GM19467 (cell line): ENCODE measurements around the gene DCXR.

Source experiments
- ATAC-seq: cut with Tn5 transposase; IDR thresholded peaks from one replicate; pipeline ENCODE4 v1.9.1; 2021; ENCODE audit warnings: mild to moderate bottlenecking, moderate library complexity; ENCODE audit not compliant: unreplicated experiment

Gene DCXR

DNA sequence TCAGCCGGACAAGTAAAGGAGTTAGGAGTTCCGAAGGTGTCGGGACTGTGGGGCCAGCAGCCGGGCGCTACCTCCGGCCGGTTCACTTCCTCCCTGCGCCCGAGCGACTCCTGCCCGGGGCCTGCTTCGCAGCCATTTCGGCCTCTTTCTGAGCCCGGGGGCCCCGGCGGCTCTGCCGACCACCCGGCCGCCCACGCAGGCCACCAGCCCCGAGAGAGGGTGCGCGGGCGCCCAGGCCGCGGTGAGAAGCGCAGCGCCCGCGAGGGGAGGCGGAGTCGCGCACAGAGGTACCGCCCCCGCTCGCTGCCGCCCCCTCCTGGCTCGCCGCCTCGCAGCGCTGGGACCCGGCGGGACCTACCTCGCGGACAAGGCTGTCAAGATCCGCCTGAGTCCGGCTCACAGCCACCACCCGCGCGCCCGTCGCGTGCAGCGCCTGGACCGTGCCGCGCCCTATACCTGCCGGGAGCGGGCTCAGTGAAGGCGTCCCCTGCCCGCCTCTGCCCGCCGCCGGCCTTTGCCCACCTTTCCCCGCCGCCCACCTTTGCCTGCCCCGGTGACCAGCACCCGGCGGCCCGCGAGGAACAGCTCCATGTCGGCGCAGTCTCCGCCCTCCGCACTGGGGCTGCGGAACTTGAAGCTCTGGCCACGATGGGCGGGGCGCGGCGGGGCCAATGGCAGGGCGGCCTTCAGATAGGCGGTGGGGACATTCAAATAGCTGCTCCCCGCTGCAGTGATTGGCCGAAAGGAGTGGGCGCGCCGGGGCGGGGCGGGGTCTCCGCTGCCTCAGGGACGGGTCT is at the start of gene DCXR:
TSS of gene DCXR (minus strand) at position 606 of the 797 bp plus-strand sequence. CDS start at position 591, 15 bp downstream.
- peak; percentile 77 for ATAC-seq

DNA sequence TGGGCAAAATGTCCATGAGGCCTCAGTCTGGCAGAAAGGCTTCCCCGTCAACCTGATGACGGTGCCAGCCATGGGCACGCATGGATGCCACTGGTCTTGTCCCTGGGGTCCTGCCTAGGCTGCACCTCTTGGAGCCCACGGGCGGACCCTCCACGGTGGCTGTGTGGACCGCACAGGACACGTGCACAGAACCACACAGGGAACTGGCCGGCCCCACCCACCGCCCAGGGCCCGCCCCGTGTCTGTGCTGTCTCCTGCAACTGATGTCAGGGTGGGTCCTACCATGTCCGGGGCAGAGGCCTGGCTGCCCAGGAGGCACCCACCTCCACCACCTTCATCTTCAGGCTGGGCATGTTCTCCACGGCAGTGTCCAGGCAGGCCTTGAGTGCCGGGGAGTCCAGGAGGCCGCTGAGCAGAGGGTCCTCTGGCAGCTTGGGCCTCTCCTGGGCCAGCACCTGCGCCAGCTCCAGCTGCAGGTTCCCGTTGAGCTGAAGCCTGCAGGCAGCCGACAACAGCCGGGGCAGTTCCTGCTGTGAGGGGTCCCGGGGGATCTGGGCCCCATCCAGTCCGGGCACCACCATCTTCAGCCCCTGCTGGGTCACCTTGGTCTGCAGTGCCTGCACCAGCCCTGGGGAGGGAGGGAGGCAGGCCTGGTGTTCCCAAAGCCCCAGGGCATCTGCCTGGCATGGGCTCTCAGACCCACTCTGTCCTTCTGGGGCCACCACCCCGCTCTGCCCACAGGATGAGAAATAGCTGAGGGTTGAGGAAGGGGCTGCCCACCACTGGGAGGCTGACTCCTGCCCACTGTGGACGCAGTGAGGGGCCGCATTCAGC is 48.7 kb upstream of the DCXR start:
- ATAC-seq: no peak

DNA sequence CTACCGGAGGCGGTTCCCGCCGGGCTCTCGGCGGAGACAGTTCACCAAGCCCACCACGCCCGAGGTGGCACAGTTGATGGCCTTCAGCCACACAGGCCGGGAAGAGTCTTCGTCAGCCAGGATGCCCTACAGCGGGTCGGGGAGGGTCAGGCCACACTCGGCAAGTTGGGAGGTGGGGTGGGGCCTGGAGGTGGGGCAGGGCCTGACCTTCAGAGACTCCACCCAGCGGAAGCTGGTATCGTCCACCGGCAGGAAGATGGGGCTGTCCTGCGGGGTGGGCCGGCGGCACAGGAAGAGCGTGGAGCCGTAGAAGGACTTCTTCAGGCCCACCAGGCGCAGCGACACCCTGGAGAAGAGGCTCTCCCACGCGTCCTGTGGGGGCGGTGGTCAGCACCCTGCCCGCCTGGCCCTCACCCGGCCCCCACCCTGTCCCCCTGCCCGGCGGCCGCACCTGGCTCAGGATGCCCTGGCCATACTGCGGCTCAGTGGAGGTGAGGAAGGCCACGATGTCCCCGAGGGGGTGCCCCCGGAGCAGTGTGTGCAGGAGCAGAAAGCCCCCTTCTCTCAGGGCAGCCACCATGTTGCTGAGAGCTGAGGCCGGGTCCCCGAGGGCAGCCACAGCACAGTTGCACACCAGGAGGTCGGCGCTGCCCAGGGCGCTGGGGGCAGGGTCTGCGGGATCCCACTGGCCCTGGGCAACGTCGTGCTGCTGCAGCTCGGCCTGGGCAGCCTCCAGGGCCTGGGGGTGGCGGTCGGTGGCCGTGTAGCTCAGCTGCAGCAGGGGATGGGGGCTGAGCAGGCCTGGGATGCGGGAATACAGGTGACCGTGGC is 47.7 kb upstream of the DCXR start:
- no peak for ATAC-seq

DNA sequence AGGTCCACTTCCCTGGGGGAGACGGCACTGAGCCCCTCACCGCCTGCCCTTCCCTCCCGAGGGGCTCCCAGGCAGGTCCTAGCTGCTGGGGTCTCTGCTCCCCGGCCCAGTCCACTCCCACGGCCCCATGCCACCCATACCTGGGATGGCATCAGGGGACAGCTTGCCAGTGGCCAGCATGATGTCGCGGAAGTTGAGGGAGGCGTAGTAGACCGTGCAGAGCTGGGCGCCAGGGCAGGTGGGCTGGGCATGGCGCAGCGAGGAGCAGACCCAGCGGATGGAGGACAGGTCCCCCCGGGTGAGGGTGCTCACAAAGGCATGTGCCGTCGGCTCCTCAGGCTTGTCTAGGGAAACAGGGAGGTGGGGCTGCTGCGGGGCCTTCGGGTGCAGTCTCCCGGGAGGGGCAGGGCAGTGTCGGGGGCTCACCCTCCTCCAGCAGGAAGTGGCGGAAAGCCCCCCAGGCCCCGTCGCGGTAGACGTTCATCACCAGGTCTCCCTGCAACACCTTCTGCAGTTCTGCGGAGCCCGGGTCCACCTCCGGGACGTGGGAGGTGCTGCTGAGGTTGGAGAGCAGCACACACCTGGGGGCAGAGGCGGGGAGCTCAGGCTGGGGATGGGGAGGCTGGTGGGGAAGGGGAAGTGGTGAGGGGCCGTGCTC is 47.0 kb upstream of the DCXR start:
- ATAC-seq: no peak

DNA sequence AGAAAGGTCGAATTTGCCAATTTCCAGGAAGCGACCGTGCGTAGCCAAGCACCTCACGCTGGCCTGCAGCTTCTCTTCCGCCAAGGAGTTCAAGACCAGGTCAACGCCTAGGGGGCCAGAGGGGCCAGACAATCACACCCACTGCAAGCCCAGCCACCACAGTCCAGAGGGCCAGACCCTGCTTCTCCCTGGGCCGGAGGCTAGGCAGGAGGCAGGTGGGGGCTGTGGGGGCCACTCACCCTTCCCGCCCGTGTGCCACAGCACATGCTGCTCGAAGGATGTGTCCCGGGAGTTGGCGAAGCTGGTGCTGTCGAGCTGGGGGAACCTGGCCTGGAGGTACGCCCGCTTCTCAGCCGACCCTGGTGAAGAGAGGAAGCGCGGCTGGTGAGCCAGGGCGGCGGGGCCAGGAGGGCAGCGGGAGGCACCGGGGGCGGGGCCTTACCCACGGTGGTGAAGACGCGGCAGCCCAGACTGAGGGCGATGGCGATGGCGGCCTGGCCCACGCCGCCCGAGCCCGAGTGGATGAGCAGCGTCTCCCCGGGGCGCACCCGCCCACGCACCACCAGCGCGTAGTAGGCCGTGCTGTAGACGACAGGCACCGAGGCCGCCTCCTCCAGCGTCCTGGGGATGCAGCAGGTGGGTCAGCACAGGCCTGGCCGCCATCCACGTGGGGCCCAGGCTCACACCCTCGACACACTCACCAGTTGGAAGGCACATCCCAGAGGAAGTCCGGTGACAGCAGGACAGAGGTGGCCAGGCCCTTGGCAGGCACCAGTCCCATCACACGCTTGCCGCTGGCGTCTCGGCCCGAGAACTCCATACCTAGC is 46.2 kb upstream of the DCXR start:
- no peak for ATAC-seq

DNA sequence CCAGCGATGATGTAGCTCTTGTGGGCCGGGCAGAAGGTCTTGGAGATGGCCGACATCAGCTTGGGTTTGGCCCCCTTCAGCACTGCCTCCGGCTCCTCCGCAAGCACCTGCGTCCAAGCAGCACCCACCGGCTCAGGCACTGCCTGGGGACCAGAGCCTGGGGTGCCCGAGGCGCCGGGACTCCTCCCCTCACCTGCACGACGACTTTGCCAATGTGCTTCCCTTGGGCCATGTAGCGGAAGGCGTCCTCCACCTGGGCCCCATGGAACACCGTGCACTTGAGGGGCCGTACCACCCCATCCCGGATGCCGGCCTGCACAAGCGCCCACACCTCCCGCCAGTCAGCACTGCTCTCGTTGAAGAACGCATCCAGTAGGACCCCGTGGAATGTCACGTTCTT is 45.5 kb upstream of the DCXR start:
- no peak for ATAC-seq

GRCh38 chr17:82082456-82082855 is 45.0 kb upstream of the DCXR start:
- ATAC-seq: no peak

GRCh38 chr17:82081966-82082365 is 44.5 kb upstream of the DCXR start:
- ATAC-seq: no peak

DNA sequence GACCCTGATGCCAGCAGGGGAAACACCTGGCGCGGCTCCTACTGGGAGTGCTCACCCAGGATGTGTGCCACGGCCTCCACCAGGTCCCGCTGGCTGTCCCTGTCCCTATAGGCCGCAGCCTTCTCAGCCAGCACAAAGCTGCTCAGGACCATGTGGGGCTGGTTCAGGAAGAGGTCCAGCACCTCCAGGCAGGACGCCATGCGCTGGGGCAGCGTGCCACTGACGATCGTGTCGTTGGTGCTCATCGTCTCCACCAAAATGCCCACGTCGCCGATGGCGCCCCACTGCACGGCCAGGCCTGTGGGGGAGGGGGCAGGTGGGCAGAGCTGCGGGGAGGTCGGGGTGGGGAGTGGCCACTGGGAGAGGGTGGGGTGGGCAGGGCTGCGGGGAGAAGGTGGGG is 44.0 kb upstream of the DCXR start:
- no peak for ATAC-seq

DNA sequence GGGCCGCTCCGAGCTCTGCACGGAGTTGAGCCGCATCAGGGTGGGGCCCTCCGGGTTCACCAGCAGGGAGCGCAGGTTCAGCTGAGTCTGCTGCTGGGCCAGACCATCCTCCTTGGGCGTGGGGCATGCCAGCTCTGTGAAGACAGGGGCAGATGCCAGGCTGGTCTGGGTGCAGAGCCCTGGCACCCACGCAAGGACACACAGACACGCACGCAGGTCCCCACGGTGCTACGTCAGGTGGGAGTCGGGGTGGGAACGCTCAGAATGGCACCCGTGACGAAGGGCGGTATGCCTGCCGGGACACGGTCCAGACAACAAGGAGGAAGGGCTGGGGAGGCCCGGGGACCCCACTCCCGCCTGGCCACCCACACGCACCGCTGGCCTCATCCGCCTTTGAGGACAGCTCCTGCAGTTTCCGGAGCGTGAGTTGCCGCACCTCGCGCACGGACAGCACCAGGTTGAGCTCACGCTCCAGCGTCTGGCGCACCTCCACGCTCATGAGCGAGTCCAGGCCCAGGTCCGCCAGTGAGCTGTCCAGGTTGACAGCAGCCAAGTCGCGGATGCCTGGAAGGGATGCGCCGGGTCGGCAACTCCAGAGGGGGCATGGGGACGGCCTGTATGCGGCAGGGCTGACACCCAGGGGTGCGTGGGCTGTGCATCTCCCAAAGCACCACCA is 43.4 kb upstream of the DCXR start:
- ATAC-seq: no peak

GRCh38 chr17:82080048-82080788 is 42.7 kb upstream of the DCXR start:
- ATAC-seq: no peak

DNA sequence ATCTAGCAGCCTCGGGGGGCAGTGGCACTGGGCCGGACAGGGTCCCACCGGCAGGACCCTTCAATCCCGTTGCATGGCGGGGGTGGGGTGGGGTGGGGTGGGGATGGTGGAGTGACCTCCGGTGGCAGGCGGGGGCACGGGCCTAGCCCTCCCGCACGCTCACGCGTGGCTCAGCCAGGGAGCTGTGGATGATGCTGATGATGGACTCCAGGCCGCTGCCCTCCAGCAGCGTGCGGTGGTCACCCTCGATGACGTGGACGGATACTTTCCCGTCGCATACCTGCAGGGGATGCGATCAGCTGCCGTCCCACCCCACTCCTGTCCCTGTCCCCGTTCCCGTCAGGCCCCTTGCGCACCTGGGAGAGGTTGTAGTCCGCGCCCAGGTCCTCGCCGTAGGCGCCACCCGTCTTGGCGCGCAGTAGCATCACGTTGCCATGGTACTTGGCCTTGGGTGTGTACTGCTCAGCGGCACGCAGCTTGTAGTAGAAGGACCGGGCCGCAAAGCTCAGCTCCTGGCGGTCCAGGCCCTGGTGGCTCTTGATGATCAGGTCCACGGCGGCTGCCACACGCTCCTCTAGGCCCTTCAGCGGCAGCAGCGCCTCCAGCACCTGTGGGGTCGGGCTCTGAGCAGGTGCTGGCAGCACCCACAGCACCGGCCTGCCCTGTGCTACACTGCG is 41.6 kb upstream of the DCXR start:
- ATAC-seq: no peak

DNA sequence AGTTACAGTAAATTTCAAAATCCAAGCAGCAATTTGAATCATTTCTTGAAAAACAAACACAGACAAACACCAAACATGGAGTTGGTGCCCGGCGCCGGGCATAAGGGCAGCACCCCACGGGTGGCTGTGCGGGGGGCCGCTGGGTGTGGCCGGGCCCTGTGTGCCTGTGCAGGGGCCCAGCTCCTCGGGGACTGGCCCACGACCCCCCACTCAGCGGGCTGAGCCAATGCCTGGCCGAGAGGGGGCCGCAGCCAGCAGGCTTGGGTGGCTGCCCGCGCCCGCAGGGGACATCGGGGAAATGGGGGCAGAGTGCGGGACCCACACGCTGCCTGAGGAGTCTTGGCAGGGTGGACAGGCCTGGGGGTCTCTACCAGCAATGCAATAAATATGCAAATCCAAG is 40.9 kb upstream of the DCXR start:
- no peak for ATAC-seq

- no peak for ATAC-seq
These were observed 40.3 kb upstream of the DCXR start for GRCh38 chr17:82077617-82078358.

DNA sequence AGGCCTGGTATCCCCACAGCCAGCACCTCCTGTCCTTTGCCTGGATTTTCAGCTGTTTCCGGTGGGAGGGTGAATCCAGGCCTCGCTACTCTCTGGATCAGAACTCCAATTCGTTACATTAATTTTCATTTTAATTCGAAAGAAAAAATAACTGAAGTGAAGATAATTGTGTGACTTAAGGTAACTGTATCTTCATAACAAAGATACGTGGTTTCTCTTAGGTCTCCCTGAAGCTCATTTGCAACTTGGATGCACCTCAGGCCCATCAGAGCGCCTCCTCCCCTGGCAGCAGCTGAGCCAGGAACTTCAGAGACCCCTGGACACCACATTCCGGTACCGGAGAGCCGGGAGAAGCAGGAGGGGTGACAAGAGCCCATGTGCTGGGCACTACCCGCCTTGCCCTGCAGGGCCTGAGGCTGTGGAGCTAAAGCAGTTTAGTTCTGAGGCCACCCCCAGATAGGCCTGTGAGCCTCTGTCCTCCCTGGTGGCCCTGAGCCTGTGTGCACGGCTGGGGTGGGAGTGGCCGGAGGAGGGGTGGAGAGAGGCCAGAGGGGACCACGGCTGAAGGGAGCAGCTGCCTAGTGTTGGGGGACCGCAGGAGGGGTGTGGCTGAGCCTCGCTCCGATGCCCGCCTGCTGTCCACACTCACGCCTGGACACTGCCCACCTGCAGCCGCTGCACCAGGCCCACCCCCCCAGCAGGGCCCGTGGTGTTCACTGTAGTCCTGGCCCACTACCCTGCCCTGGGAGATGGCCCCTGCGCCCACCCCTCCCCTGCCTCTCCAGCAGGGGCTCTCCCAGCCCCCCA is 39.5 kb upstream of the DCXR start:
- no peak for ATAC-seq

DNA sequence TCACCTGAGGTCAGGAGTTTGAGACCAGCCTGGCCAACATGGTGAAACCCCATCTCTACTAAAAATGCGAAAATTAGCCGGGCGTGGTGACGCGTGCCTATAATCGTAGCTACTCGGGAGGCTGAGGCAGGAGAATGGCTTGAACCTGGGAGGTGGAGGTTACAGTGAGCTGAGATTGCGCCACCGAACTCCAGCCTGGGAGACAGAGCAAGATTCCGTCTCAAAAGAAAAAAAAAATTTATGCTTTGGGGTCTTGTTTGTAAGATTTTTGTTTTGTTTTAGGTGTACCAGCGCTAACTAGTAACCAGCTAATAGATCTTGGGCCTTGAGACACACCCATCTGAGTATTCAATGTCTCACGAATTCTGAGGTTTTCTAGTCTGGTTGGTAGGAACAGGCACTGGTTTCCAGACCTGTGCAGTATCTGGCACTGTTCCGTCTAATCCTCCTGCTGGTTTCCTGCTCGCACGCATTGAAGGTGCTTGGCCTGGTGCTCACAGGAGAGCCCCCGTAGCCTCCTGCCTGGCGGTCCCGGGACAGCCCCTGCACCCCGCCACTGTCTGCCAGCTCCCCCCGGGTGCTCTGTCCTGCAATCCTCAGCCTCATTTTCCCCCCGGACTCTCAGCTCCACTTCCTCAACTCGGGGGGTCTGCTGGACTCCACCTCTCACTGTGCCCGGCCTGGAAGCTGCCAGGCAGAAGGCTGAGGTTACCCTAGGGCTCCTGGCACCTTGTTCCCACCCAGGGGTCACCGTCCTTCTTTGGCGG is 38.7 kb upstream of the DCXR start:
- no peak for ATAC-seq
